ENCODE measurements around the gene FXR2.

GRCh38 chr17:7627250-7628121 lies 12.8 kb upstream of the FXR2 start, which contains the start of gene SAT2:
- TF ChIP-seq CTCF (conservative IDR thresholded peaks at IDR 0.05 in 1 of 2, IDR thresholded peaks at IDR 0.05 in 1 of 2; ENCODE audit: low read depth in 1 of 2, low read length in 2 of 2), result no peak
- TF ChIP-seq EZH2 (IDR thresholded peaks at IDR 0.05; ENCODE audit: low read length, missing control alignments), result no peak
